Measurements from ENCODE around the gene ZNF467. TPM values are rescaled to one million over a fixed set of nuclear protein-coding genes. Genes with fewer than 3 reads are reported as not detected.

The ZNF467 gene
- total and polyA plus RNA-seq, 2 of the 8 experiments (the other 6 are each of a cell fraction or from before 2014, with no cell fraction given) = 0.50 to 0.51 TPM

- Histone ChIP-seq H2BK20ac (ENCODE audit: low read length) (no peak overlapping the region), H4K8ac (ENCODE audit: extremely low read depth, insufficient read depth, low read length) (no peak overlapping the region), H3K23me2 (ENCODE audit: low read depth, low read length) (no peaks in the 10 kb centered on the region), H3K9ac (replicated peaks in 1 of 4; ENCODE audit: extremely low read depth in 1 of 4, low read depth in 3 of 4, low read length in 3 of 4) (no peak overlapping the region), H3K4me2 (ENCODE audit: insufficient read depth in 1 of 2, low read depth in 2 of 2, low read length in 2 of 2) (no peak overlapping the region), H2BK12ac (ENCODE audit: low read depth, low read length) (no peak overlapping the region), H3K18ac (ENCODE audit: extremely low read depth, low read length) (no peak overlapping the region), H4K91ac (replicated peaks; ENCODE audit: insufficient read length, low read length) (no peak overlapping the region), H2BK15ac (ENCODE audit: low read length) (no peak overlapping the region), H3K4ac (replicated peaks; ENCODE audit: insufficient read length, low read depth, low read length) (no peak overlapping the region), H3K9me3 (ENCODE audit: insufficient read depth in 2 of 2, low read depth in 1 of 2, low read length in 1 of 2) (no peaks in the 10 kb centered on the region), H2BK5ac (ENCODE audit: low read depth, low read length) (no peak overlapping the region), H2AFZ (ENCODE audit: low read length) (no peak overlapping the region), H3K4me3 (ENCODE audit: extremely low read depth in 1 of 4, insufficient read depth in 2 of 4, low read depth in 3 of 4, low read length in 4 of 4) (no peak overlapping the region), H3K79me2 (ENCODE audit: control insufficient read depth in 1 of 2, insufficient read depth in 2 of 2, low read length in 2 of 2) (no peaks in the 10 kb centered on the region), H3K27me3 (replicated peaks in 1 of 4; ENCODE audit: control insufficient read depth in 3 of 4, extremely low read depth in 1 of 4, insufficient read depth in 3 of 4, low read length in 3 of 4) (no peaks in the 10 kb centered on the region), H3K56ac (replicated peaks; ENCODE audit: insufficient read length, low read depth, low read length) (no peak overlapping the region), H3K23ac (ENCODE audit: insufficient read length) (no peak overlapping the region), H3K79me1 (ENCODE audit: low read depth, low read length) (no peaks in the 10 kb centered on the region), H3K27ac (ENCODE audit: low read depth, low read length) (no peak overlapping the region), H2BK120ac (replicated peaks; ENCODE audit: low read depth, low read length) (no peak overlapping the region), H4K5ac (ENCODE audit: insufficient read length, low read depth, low read length) (no peak overlapping the region), H3K14ac (ENCODE audit: insufficient read length) (no peak overlapping the region), H2AK5ac (ENCODE audit: low read depth, low read length) (no peak overlapping the region), H3K4me1 (replicated peaks in 1 of 4; ENCODE audit: control insufficient read depth in 3 of 4, insufficient read depth in 4 of 4, low read length in 3 of 4) (peaks cover 0 to 5% (median 0%) of the 10 kb centered on the region in 4 experiments; a peak in 1 of 7 replicates), H3K36me3 (ENCODE audit: control insufficient read depth in 2 of 4, insufficient read depth in 4 of 4, low read length in 3 of 4) (peaks cover 0 to 8% (median 7%) of the 10 kb centered on the region in 4 experiments; a peak in 5 of 8 replicates), H4K20me1 (replicated peaks in 1 of 2; ENCODE audit: control insufficient read depth in 1 of 2, insufficient read depth in 2 of 2, low read length in 2 of 2) (peaks cover 0 to 9% of the 10 kb centered on the region in 2 experiments)
- ChIA-PET POLR2A (ENCODE audit: partially characterized antibody) (interaction anchor here (1.0 to 1.8 kb wide), 3 partner anchors 10 to 17 kb away, joined by 3 to 6 read pairs (median 6); no protein-coding TSS in a partner anchor), CTCF (ENCODE audit: partially characterized antibody) (interaction anchor here (1.0 to 4.0 kb wide), 11 partner anchors 9 to 299 kb away, joined by 3 to 22 read pairs (median 4); no protein-coding TSS in a partner anchor)
- DNase-seq (ENCODE audit: low read depth in 1 of 2, low spot score in 2 of 2) = no peak
- TF ChIP-seq SIX5 (IDR thresholded peaks at IDR 0.05; ENCODE audit: low read depth, low read length) (no peak), GABPA (IDR thresholded peaks at IDR 0.05; ENCODE audit: borderline replicate concordance, insufficient read depth, low read length) (no peak), EGR1 (IDR thresholded peaks at IDR 0.05; ENCODE audit: borderline replicate concordance, low read depth, low read length) (no peak), KDM1A (IDR thresholded peaks at IDR 0.05; ENCODE audit: borderline replicate concordance, low read length) (no peak), SP2 (IDR thresholded peaks at IDR 0.05; ENCODE audit: low read length) (no peak), CEBPB (IDR thresholded peaks at IDR 0.05; ENCODE audit: low read depth, low read length) (no peak), YY1 (IDR thresholded peaks at IDR 0.05; ENCODE audit: low read depth, low read length) (no peak), CBX5 (IDR thresholded peaks at IDR 0.05; ENCODE audit: low read depth, low read length) (no peak), TAF1 (IDR thresholded peaks at IDR 0.05; ENCODE audit: low read depth, low read length) (no peak), TBP (IDR thresholded peaks at IDR 0.05; ENCODE audit: low read depth, low read length) (no peak), GTF2F1 (IDR thresholded peaks at IDR 0.05; ENCODE audit: borderline replicate concordance, low read depth, low read length) (no peak), HDAC6 (IDR thresholded peaks at IDR 0.05; ENCODE audit: low read depth, low read length) (no peak), MAFK (IDR thresholded peaks at IDR 0.05; ENCODE audit: low read depth, low read length) (no peak), HDAC2 (IDR thresholded peaks at IDR 0.05; ENCODE audit: borderline replicate concordance in 1 of 2, low read depth in 2 of 2, low read length in 2 of 2) (no peak), MAX (IDR thresholded peaks at IDR 0.05) (no peak)
- WGBS, 2 experiments (ENCODE audit: extremely low coverage in 1 of 2, insufficient coverage in 1 of 2, insufficient read length in 1 of 2, insufficient replicate concordance in 2 of 2, low coverage in 1 of 2, low lambda C conversion rate in 2 of 2, missing lambda C conversion rate in 1 of 2) = 88% methylated on average over 7 of the region's 7 CpGs; no CpG with 5 or more reads in 1 of the 2 experiments
- FAIRE-seq = no peak
Measured at GRCh38 chr7:149732611-149733010, 40.8 kb downstream of the ZNF467 start.

All from H1 (cell line).